Thoracic aorta (tissue), 2 donors: ENCODE data around the gene OR1J1. TPM values are rescaled to one million over a fixed set of nuclear protein-coding genes. Genes with fewer than 3 reads are reported as not detected.

ENCODE experiments used
- ATAC-seq: fragments of 150-250 bp; one replicate; pipeline ENCODE4 v1.8.0; 2017; ENCODE audit warnings: low read depth; ENCODE audit not compliant: insufficient number of reproducible peaks, low FRiP score
- DNase-seq: peaks from one replicate; pipeline ENCODE4 v3.0.0-alpha.2; 2020; ENCODE audit warnings: low spot score
- H3K27ac ChIP-seq, 2 donors: fragments of 200-600 bp; sonication (generic); 1 replicate in 1 of 2; 2 replicates in 1 of 2; pipeline ENCODE4 v1.5.1; 2016; ENCODE audit warnings: mild to moderate bottlenecking in 2 of 2, moderate library complexity in 2 of 2
- H3K27me3 ChIP-seq: fragments of 200-600 bp; sonication (generic); replicated peaks from 2 replicates; pipeline ENCODE4 v1.6.0; 2016; ENCODE audit warnings: mild to moderate bottlenecking; ENCODE audit not compliant: insufficient read depth
- H3K36me3 ChIP-seq: fragments of 200-600 bp; sonication (generic); one replicate; pipeline ENCODE4 v1.5.1; 2016
- H3K4me1 ChIP-seq, 2 donors: fragments of 200-600 bp; sonication (generic); 1 replicate in 1 of 2; 2 replicates in 1 of 2; pipeline versions ENCODE4 v1.5.1 to v1.6.0; 2016; ENCODE audit warnings: low read depth in 2 of 2, mild to moderate bottlenecking in 1 of 2; ENCODE audit not compliant: control insufficient read depth in 1 of 2
- H3K4me3 ChIP-seq: fragments of 200-600 bp; sonication (generic); 2 replicates; pipeline ENCODE4 v1.5.1; 2016; ENCODE audit warnings: mild to moderate bottlenecking
- H3K9me3 ChIP-seq: fragments of 200-600 bp; sonication (generic); 2 replicates; pipeline ENCODE4 v1.5.1; 2016
- total RNA-seq, 2 donors: library from RNA; depleted of rRNA; stranded (reverse); fragments of >200 nt; gene quantifications; one replicate each; pipeline versions ENCODE4 v1.1.0 to v1.2.3, GENCODE V29; 2016
- TF ChIP-seq, protein P1 (sequence below): fragments of 200-600 bp; sonication (generic); IDR thresholded peaks from one replicate; pipeline ENCODE4 v1.5.1; 2019; ENCODE audit warnings: antibody characterized with exemption

OR1J1 gene
- total RNA-seq, 2 donors from 2014 or later, result not detected

- DNase-seq (no peak), ATAC-seq (no peak)
- Histone ChIP-seq H3K9me3 (no peaks in the 10 kb centered on the region), H3K36me3 (no peaks in the 10 kb centered on the region), H3K4me3 (no peak overlapping the region), H3K4me1 (no peaks in the 10 kb centered on the region), H3K27ac (no peak overlapping the region), H3K27me3 (no peaks in the 10 kb centered on the region)
- TF ChIP-seq, protein P1, sequence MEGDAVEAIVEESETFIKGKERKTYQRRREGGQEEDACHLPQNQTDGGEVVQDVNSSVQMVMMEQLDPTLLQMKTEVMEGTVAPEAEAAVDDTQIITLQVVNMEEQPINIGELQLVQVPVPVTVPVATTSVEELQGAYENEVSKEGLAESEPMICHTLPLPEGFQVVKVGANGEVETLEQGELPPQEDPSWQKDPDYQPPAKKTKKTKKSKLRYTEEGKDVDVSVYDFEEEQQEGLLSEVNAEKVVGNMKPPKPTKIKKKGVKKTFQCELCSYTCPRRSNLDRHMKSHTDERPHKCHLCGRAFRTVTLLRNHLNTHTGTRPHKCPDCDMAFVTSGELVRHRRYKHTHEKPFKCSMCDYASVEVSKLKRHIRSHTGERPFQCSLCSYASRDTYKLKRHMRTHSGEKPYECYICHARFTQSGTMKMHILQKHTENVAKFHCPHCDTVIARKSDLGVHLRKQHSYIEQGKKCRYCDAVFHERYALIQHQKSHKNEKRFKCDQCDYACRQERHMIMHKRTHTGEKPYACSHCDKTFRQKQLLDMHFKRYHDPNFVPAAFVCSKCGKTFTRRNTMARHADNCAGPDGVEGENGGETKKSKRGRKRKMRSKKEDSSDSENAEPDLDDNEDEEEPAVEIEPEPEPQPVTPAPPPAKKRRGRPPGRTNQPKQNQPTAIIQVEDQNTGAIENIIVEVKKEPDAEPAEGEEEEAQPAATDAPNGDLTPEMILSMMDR, result no peak
These were observed 30.8 kb downstream of the OR1J1 start for GRCh38 chr9:122446819-122447484.

GRCh38 chr9:122445155-122445749 is 32.5 kb downstream of the OR1J1 start:
- ATAC-seq (no peak), DNase-seq (no peak)
- Histone ChIP-seq H3K27ac (no peak overlapping the region), H3K4me3 (no peak overlapping the region), H3K4me1 (no peaks in the 10 kb centered on the region), H3K27me3 (no peaks in the 10 kb centered on the region), H3K9me3 (no peaks in the 10 kb centered on the region), H3K36me3 (no peaks in the 10 kb centered on the region)
- TF ChIP-seq, protein P1, result no peak

DNA sequence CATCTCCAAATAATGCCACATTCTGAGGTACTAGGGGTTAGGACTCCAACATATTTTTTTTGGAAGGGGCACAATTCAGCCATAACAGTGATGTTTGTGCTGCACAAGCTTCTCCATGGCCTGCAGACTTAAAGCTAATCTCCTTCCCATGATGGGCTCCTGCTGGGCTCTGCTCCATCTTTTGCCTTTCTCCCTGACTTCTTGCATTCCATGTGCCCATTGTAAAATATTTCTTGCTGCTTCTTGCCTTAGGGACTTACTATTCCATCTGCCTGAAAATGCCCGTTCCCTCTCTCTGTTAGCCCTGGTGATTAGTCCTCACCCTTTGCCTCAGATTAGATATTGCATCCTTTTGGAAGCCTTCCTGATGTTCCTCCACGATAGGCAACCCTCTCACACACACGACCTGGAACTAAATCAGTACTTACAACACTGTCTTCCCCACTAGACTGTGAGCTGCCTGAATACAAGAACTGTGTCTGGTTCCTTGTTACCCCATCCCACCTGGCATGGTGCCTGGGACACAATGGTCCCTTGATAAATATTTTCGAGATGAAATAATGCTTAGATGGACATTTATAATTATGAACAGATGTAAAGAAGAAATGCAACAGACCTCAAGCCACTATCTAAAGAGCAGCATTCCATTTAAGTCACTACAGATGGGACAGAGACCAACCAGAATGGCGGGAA is 33.5 kb downstream of the OR1J1 start:
- Histone ChIP-seq H3K4me3 (no peak overlapping the region), H3K4me1 (no peaks in the 10 kb centered on the region), H3K36me3 (no peaks in the 10 kb centered on the region), H3K27me3 (no peaks in the 10 kb centered on the region), H3K9me3 (no peaks in the 10 kb centered on the region), H3K27ac (no peak overlapping the region)
- TF ChIP-seq, protein P1, result no peak
- DNase-seq, result no peak
- ATAC-seq, result no peak

DNA sequence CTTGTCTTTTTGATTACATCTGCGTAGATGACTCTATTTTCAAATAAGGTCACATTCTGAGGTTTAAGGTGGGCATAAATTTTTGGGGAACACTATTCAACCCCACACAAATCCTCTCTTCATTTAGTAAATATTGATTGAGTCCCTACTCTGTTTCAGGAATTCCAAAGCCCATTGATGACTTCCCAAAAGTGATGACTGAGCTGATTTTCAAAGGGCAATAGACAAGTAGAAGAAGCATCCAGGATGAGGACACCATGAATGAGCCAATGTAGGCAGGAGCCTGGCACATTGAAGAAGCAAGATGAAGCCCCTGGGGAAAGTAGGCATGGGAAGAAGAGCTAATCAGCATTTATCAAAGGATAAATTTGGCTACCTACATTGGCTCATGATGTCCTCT is 35.2 kb downstream of the OR1J1 start:
- no peak for ATAC-seq

More for the DNA sequence above, 35.2 kb downstream of the OR1J1 start:
- Histone ChIP-seq H3K27me3 (no peaks in the 10 kb centered on the region), H3K9me3 (no peaks in the 10 kb centered on the region), H3K27ac (no peak overlapping the region), H3K4me3 (no peak overlapping the region), H3K4me1 (no peaks in the 10 kb centered on the region), H3K36me3 (no peaks in the 10 kb centered on the region)
- DNase-seq, result no peak
- TF ChIP-seq, protein P1, result no peak

Other genes starting within 250 kb of the OR1J1 start
- gene LHX6, start 249.0 kb downstream of the OR1J1 start, total RNA-seq, result 1 to 10 TPM; 5.0 to 6.5 TPM
- gene RBM18, start 213.1 kb downstream of the OR1J1 start, total RNA-seq, result 10 to 100 TPM in 1 of 2 donors, 1 to 10 TPM in 1; 7.3 to 10.5 TPM
- gene MRRF, start 213.0 kb downstream of the OR1J1 start, total RNA-seq, result 10 to 100 TPM; 16.9 to 36.8 TPM
- 10 to 100 TPM; 10.8 to 13.8 TPM for gene PTGS1, start 106.9 kb downstream of the OR1J1 start, total RNA-seq
- 1 to 10 TPM in 1 of 2 donors, not detected in 1; 3.2 TPM for gene OR1J2, start 32.9 kb upstream of the OR1J1 start, total RNA-seq
- gene OR1J4, start 41.2 kb upstream of the OR1J1 start, total RNA-seq, result not detected
- not detected for gene OR1N1, start 49.4 kb upstream of the OR1J1 start, total RNA-seq
- 1 to 10 TPM in 1 of 2 donors, not detected in 1; 1.1 TPM for gene OR1N2, start 75.2 kb upstream of the OR1J1 start, total RNA-seq
- not detected for gene OR1L8, start 105.5 kb upstream of the OR1J1 start, total RNA-seq
- not detected for gene OR1Q1, start 136.8 kb upstream of the OR1J1 start, total RNA-seq
- not detected for gene OR1B1, start 179.7 kb upstream of the OR1J1 start, total RNA-seq
- not detected for gene OR1L1, start 183.8 kb upstream of the OR1J1 start, total RNA-seq
- not detected for gene OR1L3, start 197.2 kb upstream of the OR1J1 start, total RNA-seq
- gene OR1L4, start 246.1 kb upstream of the OR1J1 start, total RNA-seq, result not detected